Measurements from ENCODE around the gene SYTL3. TPM values are rescaled to one million over a fixed set of nuclear protein-coding genes. Genes with fewer than 3 reads are reported as not detected.

The SYTL3 gene
- total and polyA plus RNA-seq, 2 of the 8 experiments (the other 6 are each of a cell fraction or from before 2014, with no cell fraction given): 0.27 to 0.99 TPM

- Histone ChIP-seq H2BK5ac (ENCODE audit: low read depth, low read length) (no peak overlapping the region), H3K14ac (ENCODE audit: insufficient read length) (no peak overlapping the region), H3K18ac (ENCODE audit: extremely low read depth, low read length) (0 out of 2 replicates have a peak overlapping the region, but pooled peaks have one; percentile 11), H4K20me1 (replicated peaks in 1 of 2; ENCODE audit: control insufficient read depth in 1 of 2, insufficient read depth in 2 of 2, low read length in 2 of 2) (peaks cover 20 to 32% of the 10 kb centered on the region in 2 experiments), H3K4me3 (ENCODE audit: extremely low read depth in 1 of 4, insufficient read depth in 2 of 4, low read depth in 3 of 4, low read length in 4 of 4) (no peak overlapping the region), H3K4me2 (ENCODE audit: insufficient read depth in 1 of 2, low read depth in 2 of 2, low read length in 2 of 2) (no peak overlapping the region), H3K79me2 (ENCODE audit: control insufficient read depth in 1 of 2, insufficient read depth in 2 of 2, low read length in 2 of 2) (peaks cover 20 to 99% of the 10 kb centered on the region in 2 experiments), H2BK120ac (replicated peaks; ENCODE audit: low read depth, low read length) (no peak overlapping the region), H3K23ac (ENCODE audit: insufficient read length) (no peak overlapping the region), H3K27ac (ENCODE audit: low read depth, low read length) (no peak overlapping the region), H2AK5ac (ENCODE audit: low read depth, low read length) (no peak overlapping the region), H2AFZ (ENCODE audit: low read length) (no peak overlapping the region), H3K9ac (replicated peaks in 1 of 4; ENCODE audit: extremely low read depth in 1 of 4, low read depth in 3 of 4, low read length in 3 of 4) (no peak overlapping the region), H2BK12ac (ENCODE audit: low read depth, low read length) (no peak overlapping the region), H4K91ac (replicated peaks; ENCODE audit: insufficient read length, low read length) (no peak overlapping the region), H3K23me2 (ENCODE audit: low read depth, low read length) (no peaks in the 10 kb centered on the region), H3K4ac (replicated peaks; ENCODE audit: insufficient read length, low read depth, low read length) (no peak overlapping the region), H4K8ac (ENCODE audit: extremely low read depth, insufficient read depth, low read length) (no peak overlapping the region), H3K36me3 (ENCODE audit: control insufficient read depth in 2 of 4, insufficient read depth in 4 of 4, low read length in 3 of 4) (peaks cover 11 to 41% (median 25%) of the 10 kb centered on the region in 4 experiments), H2BK20ac (ENCODE audit: low read length) (no peak overlapping the region), H3K4me1 (replicated peaks in 1 of 4; ENCODE audit: control insufficient read depth in 3 of 4, insufficient read depth in 4 of 4, low read length in 3 of 4) (peaks cover 0 to 7% (median 3%) of the 10 kb centered on the region in 4 experiments; a peak in 6 of 7 replicates), H3K9me3 (ENCODE audit: insufficient read depth in 2 of 2, low read depth in 1 of 2, low read length in 1 of 2) (no peaks in the 10 kb centered on the region; a peak in 1 of 4 replicates), H3K79me1 (ENCODE audit: low read depth, low read length) (peaks cover 13% of the 10 kb centered on the region), H2BK15ac (ENCODE audit: low read length) (no peak overlapping the region), H3K56ac (replicated peaks; ENCODE audit: insufficient read length, low read depth, low read length) (no peak overlapping the region), H3K27me3 (replicated peaks in 1 of 4; ENCODE audit: control insufficient read depth in 3 of 4, extremely low read depth in 1 of 4, insufficient read depth in 3 of 4, low read length in 3 of 4) (no peaks in the 10 kb centered on the region), H4K5ac (ENCODE audit: insufficient read length, low read depth, low read length) (no peak overlapping the region)
- 76% methylated on average over 5 of the region's 7 CpGs; no CpG with 5 or more reads in 1 of the 2 experiments for WGBS, 2 experiments (ENCODE audit: extremely low coverage in 1 of 2, insufficient coverage in 1 of 2, insufficient read length in 1 of 2, insufficient replicate concordance in 2 of 2, low coverage in 1 of 2, low lambda C conversion rate in 2 of 2, missing lambda C conversion rate in 1 of 2)
- DNase-seq (ENCODE audit: low read depth in 1 of 2, low spot score in 2 of 2) (no peak), FAIRE-seq (no peak)
- no peak for TF ChIP-seq RBBP5 (IDR thresholded peaks at IDR 0.05; ENCODE audit: borderline replicate concordance, low read depth, low read length)
- no peak for TF ChIP-seq SUZ12 (IDR thresholded peaks at IDR 0.05; ENCODE audit: low read length)
- no peak for TF ChIP-seq ASH2L (IDR thresholded peaks at IDR 0.05; ENCODE audit: low read length)
- no peak for TF ChIP-seq TBP (IDR thresholded peaks at IDR 0.05; ENCODE audit: low read depth, low read length)
- no peak for TF ChIP-seq SP4 (IDR thresholded peaks at IDR 0.05; ENCODE audit: low read length)
- TF ChIP-seq FOSL1 (IDR thresholded peaks at IDR 0.05; ENCODE audit: insufficient read depth, low read depth, low read length): no peak
- no peak for TF ChIP-seq RFX5 (IDR thresholded peaks at IDR 0.05; ENCODE audit: borderline replicate concordance, low read depth, low read length)
- TF ChIP-seq EGR1 (IDR thresholded peaks at IDR 0.05; ENCODE audit: borderline replicate concordance, low read depth, low read length): no peak
- ChIA-PET CTCF (ENCODE audit: partially characterized antibody) (interaction anchor here (1.4 to 6.8 kb wide), 6 partner anchors 10 to 182 kb away, joined by 3 to 54 read pairs (median 8); no protein-coding TSS in a partner anchor), POLR2A (ENCODE audit: partially characterized antibody) (interaction anchor here (1.0 to 2.8 kb wide), 3 partner anchors 22 to 28 kb away, joined by 3 to 11 read pairs (median 4); partner anchors contain the start of gene EZR)
These were observed 141.5 kb downstream of the SYTL3 start for GRCh38 chr6:158791274-158791855.
